Chondrocyte (in vitro differentiated cells): Measurements from ENCODE around the gene RAP1GAP2. TPM values are rescaled to one million over a fixed set of nuclear protein-coding genes. Genes with fewer than 3 reads are reported as not detected.
A peak's percentile ranks its signal among the peaks of the same experiment; 100 is the strongest.

Experiments
- DNase-seq: peaks from one replicate; pipeline ENCODE4 v3.0.0; 2021; ENCODE audit warnings: mixed read lengths, low spot score
- H3K27ac Mint-ChIP-seq: one replicate; pipeline ENCODE4 v1.8.0; 2021; ENCODE audit warnings: mild to moderate bottlenecking, moderate library complexity, mixed read lengths; ENCODE audit not compliant: unreplicated experiment
- H3K27me3 Mint-ChIP-seq: 2 replicates; pipeline ENCODE4 v1.8.0; 2021; ENCODE audit warnings: low read depth, mixed read lengths
- H3K36me3 Mint-ChIP-seq: 2 replicates; pipeline ENCODE4 v1.8.0; 2021; ENCODE audit warnings: low read depth, mixed read lengths
- H3K4me1 Mint-ChIP-seq: 2 replicates; pipeline ENCODE4 v1.8.0; 2021; ENCODE audit warnings: low read depth, mild to moderate bottlenecking, mixed read lengths
- H3K4me3 Mint-ChIP-seq: one replicate; pipeline ENCODE4 v1.8.0; 2021; ENCODE audit warnings: mild to moderate bottlenecking, moderate library complexity, mixed read lengths; ENCODE audit not compliant: unreplicated experiment
- H3K9me3 Mint-ChIP-seq: 2 replicates; pipeline ENCODE4 v1.8.0; 2021; ENCODE audit warnings: low read depth, mixed read lengths
- total RNA-seq: library from RNA; stranded (reverse); gene quantifications from 3 replicates; pipeline ENCODE4 v1.2.1, GENCODE V29; 2021
- TF ChIP-seq, protein P1 (sequence below): fragments of 200-600 bp; sonication (generic); IDR thresholded peaks from 2 replicates; pipeline ENCODE4 v1.5.0; 2021; ENCODE audit warnings: antibody characterized with exemption, mild to moderate bottlenecking, moderate library complexity

RAP1GAP2 gene
- total RNA-seq, 1 donor from 2014 or later: 3.4 TPM

GRCh38 chr17:2850991-2851390 lies 54.8 kb downstream of the RAP1GAP2 start:
- H3K27me3 Mint-ChIP-seq: peaks cover 7% of the 10 kb centered on the region

GRCh38 chr17:2851615-2852014 lies 55.4 kb downstream of the RAP1GAP2 start:
- Mint-ChIP-seq H3K4me3 (no peak overlapping the region), H3K4me1 (peaks cover 28% of the 10 kb centered on the region), H3K36me3 (no peaks in the 10 kb centered on the region), H3K27me3 (peaks cover 7% of the 10 kb centered on the region), H3K27ac (no peak overlapping the region), H3K9me3 (no peaks in the 10 kb centered on the region)
- no peak for DNase-seq
- TF ChIP-seq, protein P1, sequence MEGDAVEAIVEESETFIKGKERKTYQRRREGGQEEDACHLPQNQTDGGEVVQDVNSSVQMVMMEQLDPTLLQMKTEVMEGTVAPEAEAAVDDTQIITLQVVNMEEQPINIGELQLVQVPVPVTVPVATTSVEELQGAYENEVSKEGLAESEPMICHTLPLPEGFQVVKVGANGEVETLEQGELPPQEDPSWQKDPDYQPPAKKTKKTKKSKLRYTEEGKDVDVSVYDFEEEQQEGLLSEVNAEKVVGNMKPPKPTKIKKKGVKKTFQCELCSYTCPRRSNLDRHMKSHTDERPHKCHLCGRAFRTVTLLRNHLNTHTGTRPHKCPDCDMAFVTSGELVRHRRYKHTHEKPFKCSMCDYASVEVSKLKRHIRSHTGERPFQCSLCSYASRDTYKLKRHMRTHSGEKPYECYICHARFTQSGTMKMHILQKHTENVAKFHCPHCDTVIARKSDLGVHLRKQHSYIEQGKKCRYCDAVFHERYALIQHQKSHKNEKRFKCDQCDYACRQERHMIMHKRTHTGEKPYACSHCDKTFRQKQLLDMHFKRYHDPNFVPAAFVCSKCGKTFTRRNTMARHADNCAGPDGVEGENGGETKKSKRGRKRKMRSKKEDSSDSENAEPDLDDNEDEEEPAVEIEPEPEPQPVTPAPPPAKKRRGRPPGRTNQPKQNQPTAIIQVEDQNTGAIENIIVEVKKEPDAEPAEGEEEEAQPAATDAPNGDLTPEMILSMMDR: no peak

More at GRCh38 chr17:2850991-2851390, 54.8 kb downstream of the RAP1GAP2 start:
- peaks cover 28% of the 10 kb centered on the region for H3K4me1 Mint-ChIP-seq
- no peaks in the 10 kb centered on the region for H3K9me3 Mint-ChIP-seq
- no peaks in the 10 kb centered on the region for H3K36me3 Mint-ChIP-seq
- no peak overlapping the region for H3K4me3 Mint-ChIP-seq
- TF ChIP-seq, protein P1: no peak
- no peak for DNase-seq
- H3K27ac Mint-ChIP-seq: no peak overlapping the region

DNA sequence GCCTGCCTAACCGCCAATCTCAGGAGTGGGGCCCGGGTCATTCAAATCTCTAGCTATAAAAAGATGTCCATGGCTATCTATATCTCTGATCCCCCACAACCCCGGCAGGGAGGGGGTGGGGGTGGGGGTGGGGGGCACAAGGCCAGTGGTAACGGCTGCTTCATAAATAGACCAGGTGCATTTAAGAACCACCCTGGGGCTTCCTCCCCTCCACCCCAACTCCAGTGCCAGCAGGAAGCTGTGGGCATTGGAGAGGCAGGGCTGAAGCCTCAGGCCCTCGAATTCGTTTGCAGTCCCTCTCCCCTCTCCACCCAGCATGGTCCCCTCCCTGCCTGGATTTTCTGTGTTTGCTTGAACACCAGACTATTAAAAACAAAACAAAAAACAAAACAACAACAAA lies 56.0 kb downstream of the RAP1GAP2 start:
- Mint-ChIP-seq H3K27ac (no peak overlapping the region), H3K36me3 (no peaks in the 10 kb centered on the region), H3K9me3 (no peaks in the 10 kb centered on the region), H3K4me3 (peak overlapping the region; percentile 54), H3K27me3 (peaks cover 7% of the 10 kb centered on the region), H3K4me1 (peaks cover 28% of the 10 kb centered on the region)
- DNase-seq: no peak
- TF ChIP-seq, protein P1: no peak

GRCh38 chr17:2852729-2853282 lies 56.6 kb downstream of the RAP1GAP2 start:
- Mint-ChIP-seq H3K36me3 (no peaks in the 10 kb centered on the region), H3K27me3 (peaks cover 7% of the 10 kb centered on the region), H3K4me1 (peaks cover 24% of the 10 kb centered on the region), H3K4me3 (no peak overlapping the region), H3K27ac (no peak overlapping the region), H3K9me3 (no peaks in the 10 kb centered on the region)
- TF ChIP-seq, protein P1: no peak
- no peak for DNase-seq

DNA sequence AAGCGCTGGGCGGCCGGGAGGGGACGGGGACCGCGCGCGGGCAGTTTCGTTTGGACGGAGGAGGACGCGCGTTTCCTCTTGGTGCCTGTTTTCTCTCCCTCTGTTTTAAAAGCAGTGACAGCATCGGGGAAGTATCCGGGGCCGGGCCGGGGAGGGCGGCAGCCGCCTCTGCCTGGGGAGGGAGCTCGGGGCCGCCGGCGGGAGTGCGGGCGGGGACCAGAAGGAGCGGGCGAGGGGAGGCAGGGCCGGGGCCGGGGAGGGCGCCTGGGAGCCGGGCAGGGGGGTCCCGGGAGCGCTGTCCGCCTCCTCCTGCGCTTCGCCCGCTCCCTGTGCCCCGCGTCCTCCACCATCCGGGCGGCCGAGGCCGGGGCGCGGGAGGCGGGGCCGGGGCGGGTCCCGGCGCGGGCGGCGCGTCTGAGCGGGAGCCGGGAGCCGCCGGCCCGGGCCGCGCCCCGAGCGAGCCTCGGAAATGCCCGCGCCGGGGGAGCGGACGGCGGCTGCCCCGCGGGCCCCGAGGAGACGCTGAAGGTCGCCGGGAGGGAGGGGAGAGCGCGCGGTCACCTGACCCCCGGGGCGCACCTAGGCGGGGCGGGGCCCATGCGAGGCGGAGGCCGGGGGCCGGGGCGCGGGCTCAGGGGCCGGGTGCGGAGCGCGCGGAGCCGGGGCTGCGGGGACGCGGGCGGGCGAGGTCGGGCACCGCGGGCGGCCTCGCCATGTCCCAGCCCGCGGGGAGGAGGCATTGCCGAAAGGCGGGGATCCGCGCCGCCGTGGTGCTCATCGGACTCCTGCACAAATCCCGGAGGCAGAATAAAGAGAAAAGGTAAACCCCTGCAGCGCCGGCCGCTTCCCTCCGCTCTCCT lies 57.3 kb downstream of the RAP1GAP2 start:
- H3K4me1 Mint-ChIP-seq: peaks cover 19% of the 10 kb centered on the region
- no peak for DNase-seq
- H3K9me3 Mint-ChIP-seq: no peaks in the 10 kb centered on the region
- H3K36me3 Mint-ChIP-seq: no peaks in the 10 kb centered on the region
- no peak overlapping the region for H3K27ac Mint-ChIP-seq
- peaks cover 7% of the 10 kb centered on the region for H3K27me3 Mint-ChIP-seq
- TF ChIP-seq, protein P1: peak; percentile 12
- peak overlapping the region; percentile 74 for H3K4me3 Mint-ChIP-seq
